HCT116 (cell line): ENCODE data around the gene LRRK2. TPM values are rescaled to one million over a fixed set of nuclear protein-coding genes. Genes with fewer than 3 reads are reported as not detected.

ENCODE experiments used
- ATAC-seq: fragments of 200-7000 bp; cut with Tn5 transposase; 2 replicates; pipeline ENCODE4 v1.9.1; 2020; ENCODE audit warnings: mild to moderate bottlenecking, moderate library complexity
- BruUV-seq: library from RNA; stranded (reverse); fragments of 400-500 nt; replicated peaks from 2 replicates; lab custom pipeline; 2021; lab: Mats Ljungman, UMichigan
- CTCF ChIA-PET: fragments of 300-600 bp; sonication (Branson Sonifier 250); formaldehyde crosslinking; loops from one replicate; lab custom pipeline; 2021; ENCODE audit warnings: antibody characterized with exemption; lab: Charles Lee
- POLR2A ChIA-PET: fragments of 300-600, 350-600 bp; sonication (Branson Sonifier 250); formaldehyde crosslinking; loops from one replicate; lab custom pipeline; 2021; ENCODE audit warnings: antibody characterized with exemption; lab: Charles Lee
- RAD21 ChIA-PET, 2 experiments: fragments of 300-600 bp; sonication (Branson Sonifier 250); formaldehyde crosslinking; loops; one replicate each; lab custom pipeline; 2023; ENCODE audit warnings: low total read pairs in 2 of 2; ENCODE audit not compliant: uncharacterized antibody in 2 of 2, unreplicated experiment in 2 of 2, low non-redundant PET in 1 of 2; lab: Charles Lee
- DNase-seq: peaks from one replicate; pipeline ENCODE4 v3.0.0-alpha.2; 2010; ENCODE audit warnings: low read depth, low spot score
- H2AFZ ChIP-seq: fragments of 200-600 bp; shearing (Covaris generic), sonication (generic); 2 replicates; pipeline ENCODE4 v1.6.1; 2017; ENCODE audit warnings: low read depth, mixed run types, mixed read lengths, antibody characterized with exemption, low read length; ENCODE audit not compliant: poor library complexity, severe bottlenecking
- H3K27ac ChIP-seq: 2 replicates; pipeline ENCODE4 v1.5.1; 2012; ENCODE audit warnings: low read depth, low read length
- H3K27me3 ChIP-seq: fragments of 200-600 bp; sonication (generic); 2 replicates; pipeline ENCODE4 v1.6.1; 2016; ENCODE audit warnings: mixed run types, low read length, mixed read lengths; ENCODE audit not compliant: insufficient read depth
- H3K36me3 ChIP-seq, 2 experiments: fragments of 200-500 bp in 1 of 2; fragments of 200-600 bp in 1 of 2; sonication (Bioruptor generic) in 1 of 2; sonication (generic) in 1 of 2; 2 replicates each; pipeline versions ENCODE4 v1.5.1 to v1.6.1; 2014 to 2016; ENCODE audit warnings: low read length in 2 of 2, inconsistent platforms in 1 of 2, mixed read lengths in 1 of 2, mixed run types in 1 of 2; ENCODE audit not compliant: insufficient read depth in 2 of 2, control insufficient read depth in 1 of 2
- H3K4me1 ChIP-seq, 2 experiments: fragments of 200-600 bp in 1 of 2; sonication (generic) in 1 of 2; 2 replicates each; pipeline versions ENCODE4 v1.5.1 to v1.6.1; 2012 to 2017; ENCODE audit warnings: low read length in 2 of 2, inconsistent platforms in 1 of 2, mild to moderate bottlenecking in 1 of 2, mixed read lengths in 1 of 2, mixed run types in 1 of 2, moderate library complexity in 1 of 2; ENCODE audit not compliant: insufficient read depth in 2 of 2, control insufficient read depth in 1 of 2
- H3K4me2 ChIP-seq: fragments of 200-600 bp; sonication (generic); 2 replicates; pipeline ENCODE4 v1.6.1; 2017; ENCODE audit warnings: mixed run types, low read length, mixed read lengths
- H3K4me3 ChIP-seq, 2 experiments: fragments of 200-600 bp in 1 of 2; sonication (generic) in 1 of 2; replicated peaks in 1 of 2; 2 replicates each; pipeline ENCODE4 v1.5.1; 2011 to 2016; ENCODE audit warnings: low read length in 2 of 2, control low read depth in 1 of 2, low read depth in 1 of 2, mild to moderate bottlenecking in 1 of 2, mixed read lengths in 1 of 2, mixed run types in 1 of 2
- H3K79me2 ChIP-seq: fragments of 200-600 bp; sonication (generic); 2 replicates; pipeline ENCODE4 v1.6.1; 2017; ENCODE audit warnings: mild to moderate bottlenecking, mixed run types, low read length, moderate library complexity, mixed read lengths; ENCODE audit not compliant: insufficient read depth
- H3K9ac ChIP-seq: fragments of 200-600 bp; sonication (generic); 2 replicates; pipeline ENCODE4 v1.6.1; 2016; ENCODE audit warnings: low read length, mixed read lengths
- H3K9me2 ChIP-seq: fragments of 200-600 bp; sonication (generic), shearing (Covaris generic); 2 replicates; pipeline ENCODE4 v1.6.1; 2017; ENCODE audit warnings: mixed run types, mild to moderate bottlenecking, moderate library complexity; ENCODE audit not compliant: insufficient read depth
- H3K9me3 ChIP-seq, 2 experiments: fragments of 200-500 bp in 1 of 2; fragments of 200-600 bp in 1 of 2; sonication (Bioruptor generic) in 1 of 2; sonication (generic) in 1 of 2; 2 replicates each; pipeline ENCODE4 v1.6.1; 2014 to 2017; ENCODE audit warnings: low read length in 2 of 2, mixed read lengths in 2 of 2, inconsistent platforms in 1 of 2, low read depth in 1 of 2, mild to moderate bottlenecking in 1 of 2, mixed run types in 1 of 2, moderate library complexity in 1 of 2; ENCODE audit not compliant: control insufficient read depth in 1 of 2, insufficient read depth in 1 of 2
- H4K20me1 ChIP-seq: fragments of 200-600 bp; sonication (generic), shearing (Covaris generic); 2 replicates; pipeline ENCODE4 v1.6.1; 2017; ENCODE audit warnings: mixed run types, mild to moderate bottlenecking, moderate library complexity; ENCODE audit not compliant: insufficient read depth
- ATF3 ChIP-seq: IDR thresholded peaks from 2 replicates; pipeline ENCODE4 v1.6.1; 2012
- CBX3 ChIP-seq: IDR thresholded peaks from 2 replicates; pipeline ENCODE4 v1.6.1; 2012; ENCODE audit warnings: low read depth
- CEBPB ChIP-seq: IDR thresholded peaks from 2 replicates; pipeline ENCODE4 v1.6.1; 2012; ENCODE audit warnings: low read depth
- CTCF ChIP-seq, 3 experiments: fragments of 200-600 bp in 1 of 3; sonication (generic) in 1 of 3; IDR thresholded peaks in 2 of 3; conservative IDR thresholded peaks in 1 of 3; 2 replicates each; pipeline ENCODE4 v1.5.1; 2012 to 2017; ENCODE audit warnings: low read depth in 2 of 3, low read length in 2 of 3, antibody characterized with exemption in 1 of 3, borderline replicate concordance in 1 of 3, control low read depth in 1 of 3, mild to moderate bottlenecking in 1 of 3, mixed read lengths in 1 of 3, mixed run types in 1 of 3, moderate library complexity in 1 of 3; ENCODE audit not compliant: insufficient read depth in 1 of 3
- ELF1 ChIP-seq: IDR thresholded peaks from 2 replicates; pipeline ENCODE4 v1.6.1; 2012; ENCODE audit warnings: low read depth, borderline replicate concordance
- EZH2 ChIP-seq: fragments of 200-600 bp; sonication (generic); IDR thresholded peaks from 2 replicates; pipeline ENCODE4 v1.6.1; 2017; ENCODE audit warnings: antibody characterized with exemption, mixed run types
- EZH2phosphoT487 ChIP-seq: fragments of 200-600 bp; IDR thresholded peaks from 2 replicates; pipeline ENCODE4 v1.6.1; 2018; ENCODE audit warnings: antibody characterized with exemption, borderline replicate concordance
- FOSL1 ChIP-seq: IDR thresholded peaks from 2 replicates; pipeline ENCODE4 v1.6.1; 2012; ENCODE audit warnings: low read depth
- JUND ChIP-seq: IDR thresholded peaks from 2 replicates; pipeline ENCODE4 v1.6.1; 2012
- MAX ChIP-seq: IDR thresholded peaks from 2 replicates; pipeline ENCODE4 v1.6.1; 2012
- POLR2A ChIP-seq: IDR thresholded peaks from 2 replicates; pipeline ENCODE4 v1.7.0; 2011; ENCODE audit warnings: borderline replicate concordance; ENCODE audit not compliant: insufficient read depth, insufficient read length; ENCODE audit errors: extremely low read depth
- POLR2AphosphoS5 ChIP-seq: IDR thresholded peaks from 2 replicates; pipeline ENCODE4 v1.6.1; 2011; ENCODE audit warnings: mild to moderate bottlenecking, low read depth, low read length, moderate library complexity
- RAD21 ChIP-seq: IDR thresholded peaks from 2 replicates; pipeline ENCODE4 v1.6.1; 2012; ENCODE audit warnings: low read depth, mild to moderate bottlenecking
- REST ChIP-seq: IDR thresholded peaks from 2 replicates; pipeline ENCODE4 v1.6.1; 2012; ENCODE audit warnings: low read depth
- SIN3A ChIP-seq: IDR thresholded peaks from 2 replicates; pipeline ENCODE4 v1.6.1; 2012; ENCODE audit warnings: low read depth
- SP1 ChIP-seq: IDR thresholded peaks from 2 replicates; pipeline ENCODE4 v1.6.1; 2012; ENCODE audit warnings: low read depth
- TCF7L2 ChIP-seq: IDR thresholded peaks from 2 replicates; pipeline ENCODE4 v1.7.0; 2011; ENCODE audit warnings: borderline replicate concordance, inconsistent platforms; ENCODE audit not compliant: insufficient read depth, insufficient read length; ENCODE audit errors: extremely low read depth
- ZBTB33 ChIP-seq: IDR thresholded peaks from 2 replicates; pipeline ENCODE4 v1.6.1; 2011; ENCODE audit warnings: mild to moderate bottlenecking, low read length, moderate library complexity; ENCODE audit not compliant: insufficient replicate concordance; ENCODE audit errors: extremely low read depth
- ZFX ChIP-seq: fragments of 450-650 bp; IDR thresholded peaks from 2 replicates; pipeline ENCODE4 v1.6.1; 2017
- ZNF274 ChIP-seq: fragments of 200-500 bp; sonication (Bioruptor generic); IDR thresholded peaks from 2 replicates; pipeline ENCODE4 v1.6.1; 2014; ENCODE audit warnings: mild to moderate bottlenecking, low read depth, low read length, inconsistent platforms
- intact Hi-C: fragments of 100-400 bp; cut with micrococcal nuclease; formaldehyde crosslinking; loops from 2 replicates; pipeline ENCODE4 v1.10.0; 2022
- total RNA-seq: library from RNA; stranded (reverse); gene quantifications from one replicate; pipeline ENCODE4 v1.2.1, GENCODE V29; 2021; ENCODE audit not compliant: unreplicated experiment

The LRRK2 gene
- total RNA-seq, 1 experiment from 2014 or later = 0.20 TPM

GRCh38 chr12:40175489-40175888 lies 49.3 kb upstream of the LRRK2 start:
- H4K20me1 ChIP-seq = no peaks in the 10 kb centered on the region
- BruUV-seq = no TSS peak
- no peaks in the 10 kb centered on the region for H3K9me2 ChIP-seq
- no peak overlapping the region for H3K9ac ChIP-seq
- RAD21 ChIA-PET = no interaction called here
- H3K27ac ChIP-seq = no peak overlapping the region
- H3K27me3 ChIP-seq = no peaks in the 10 kb centered on the region
- H3K79me2 ChIP-seq = no peaks in the 10 kb centered on the region
- H3K4me3 ChIP-seq = no peak overlapping the region
- H2AFZ ChIP-seq = no peak overlapping the region
- DNase-seq (no peak), ATAC-seq (no peak)
- H3K4me2 ChIP-seq = no peak overlapping the region
- no peaks in the 10 kb centered on the region for H3K4me1 ChIP-seq
- intact Hi-C loops = no loop called here
- no peaks in the 10 kb centered on the region for H3K9me3 ChIP-seq
- CTCF ChIA-PET = no interaction called here
- POLR2A ChIA-PET = no interaction called here
- TF ChIP-seq TCF7L2 (no peak), POLR2AphosphoS5 (no peak), CBX3 (no peak), RAD21 (no peak), ATF3 (no peak), JUND (no peak), EZH2phosphoT487 (no peak), MAX (no peak), ELF1 (no peak), CTCF (IDR thresholded peaks at IDR 0.05 in 2 of 3, conservative IDR thresholded peaks at IDR 0.05 in 1 of 3; ENCODE audit: borderline replicate concordance in 1 of 3, insufficient read depth in 1 of 3, low read depth in 2 of 3, low read length in 2 of 3) (no peak), REST (no peak), EZH2 (no peak), SP1 (no peak), ZFX (no peak), POLR2A (no peak), SIN3A (no peak), ZBTB33 (no peak), CEBPB (no peak), ZNF274 (no peak), FOSL1 (no peak)
- no peaks in the 10 kb centered on the region for H3K36me3 ChIP-seq
